ENCODE results near the gene LGALS3BP. TPM values are rescaled to one million over a fixed set of nuclear protein-coding genes. Genes with fewer than 3 reads are reported as not detected.
A peak's percentile ranks its signal among the peaks of the same experiment; 100 is the strongest.
"Not testable (repeated sequence)": the region's sequence is repeated elsewhere in the genome, so short reads cannot be mapped to it uniquely, and the experiment has no call there.

Gene LGALS3BP
- total RNA-seq, 1 donor from 2014 or later = 417 TPM

GRCh38 chr17:78947235-78948149 lies 32.2 kb downstream of the LGALS3BP start:
- H3K27ac ChIP-seq = no peak overlapping the region
- no peak for TF ChIP-seq CTCF (IDR thresholded peaks at IDR 0.05)
- H3K9me3 ChIP-seq = peaks cover 15% of the 10 kb centered on the region
- intact Hi-C loops (cut with DNase I) = no loop called here
- peak; percentile 41 to 68 for ATAC-seq
- H3K4me1 ChIP-seq = peaks cover 5% of the 10 kb centered on the region
- no peaks in the 10 kb centered on the region for H3K36me3 ChIP-seq
- no peaks in the 10 kb centered on the region for H3K27me3 ChIP-seq (ENCODE audit: low read depth)
- no peak for DNase-seq
- H3K4me3 ChIP-seq = no peak overlapping the region

GRCh38 chr17:78946631-78947030 lies 33.1 kb downstream of the LGALS3BP start:
- no peaks in the 10 kb centered on the region for H3K36me3 ChIP-seq
- ATAC-seq (peak in 1 of 2 donors; percentile 21), DNase-seq (no peak)
- intact Hi-C loops (cut with DNase I) = no loop called here
- no peak overlapping the region for H3K4me3 ChIP-seq
- no peak overlapping the region for H3K27ac ChIP-seq
- H3K27me3 ChIP-seq (ENCODE audit: low read depth) = no peaks in the 10 kb centered on the region
- TF ChIP-seq CTCF (IDR thresholded peaks at IDR 0.05) = no peak
- H3K4me1 ChIP-seq = peaks cover 5% of the 10 kb centered on the region
- H3K9me3 ChIP-seq = peaks cover 15% of the 10 kb centered on the region

DNA sequence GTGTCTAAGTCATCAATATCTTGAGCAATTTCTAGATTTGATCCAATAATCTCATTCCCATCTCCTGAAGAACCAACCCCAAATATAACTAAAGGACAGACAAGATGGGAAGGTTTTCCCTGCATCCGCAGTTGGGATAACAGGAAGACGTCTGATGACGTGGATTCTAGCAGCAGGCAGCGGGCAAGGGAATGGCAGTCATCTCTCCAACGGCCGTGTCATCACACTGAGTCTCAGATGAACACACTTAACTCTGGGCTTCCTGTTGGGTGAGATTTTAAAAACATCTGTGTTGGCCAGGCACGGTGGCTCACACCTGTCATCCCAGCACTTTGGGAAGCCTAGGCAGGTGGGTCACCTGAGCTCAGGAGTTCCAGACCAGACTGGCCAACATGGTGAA lies 33.6 kb downstream of the LGALS3BP start:
- DNase-seq = no peak
- no peak overlapping the region for H3K4me3 ChIP-seq
- no peaks in the 10 kb centered on the region for H3K27me3 ChIP-seq (ENCODE audit: low read depth)
- TF ChIP-seq CTCF (IDR thresholded peaks at IDR 0.05) = no peak
- no peak overlapping the region for H3K27ac ChIP-seq
- H3K9me3 ChIP-seq = peaks cover 13% of the 10 kb centered on the region
- no peaks in the 10 kb centered on the region for H3K36me3 ChIP-seq
- peaks cover 5% of the 10 kb centered on the region for H3K4me1 ChIP-seq
- intact Hi-C loops (cut with DNase I) = no loop called here
- ATAC-seq = no peak

DNA sequence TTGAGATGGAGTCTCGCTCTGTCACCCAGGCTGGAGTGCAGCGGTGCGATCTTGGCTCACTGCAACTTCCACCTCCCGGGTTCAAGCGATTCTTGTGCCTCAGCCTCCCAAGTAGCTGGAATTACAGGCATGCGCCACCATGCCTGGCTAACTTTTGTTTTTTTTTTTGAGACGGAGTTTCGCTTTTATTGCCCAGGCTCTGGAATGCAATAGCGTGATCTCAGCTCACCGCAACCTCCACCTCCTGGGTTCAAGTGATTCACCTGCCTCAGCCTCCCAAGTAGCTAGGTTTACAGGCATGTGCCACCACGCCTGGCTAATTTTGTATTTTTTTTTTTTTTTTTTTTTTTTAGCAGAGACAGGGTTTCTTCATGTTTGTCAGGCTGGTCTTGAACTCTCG lies 34.3 kb downstream of the LGALS3BP start:
- H3K4me3 ChIP-seq; H3K27ac ChIP-seq; DNase-seq; H3K36me3 ChIP-seq; intact Hi-C loops (cut with DNase I); H3K4me1 ChIP-seq; ATAC-seq; H3K27me3 ChIP-seq (ENCODE audit: low read depth); H3K9me3 ChIP-seq: not testable (repeated sequence)

GRCh38 chr17:78944956-78945355 lies 34.8 kb downstream of the LGALS3BP start:
- intact Hi-C loops (cut with DNase I) = no loop called here

More at GRCh38 chr17:78944956-78945355, 34.8 kb downstream of the LGALS3BP start:
- no peaks in the 10 kb centered on the region for H3K27me3 ChIP-seq (ENCODE audit: low read depth)
- DNase-seq (no peak), ATAC-seq (no peak)
- no peak overlapping the region for H3K27ac ChIP-seq
- TF ChIP-seq CTCF (IDR thresholded peaks at IDR 0.05) = no peak
- no peak overlapping the region for H3K4me3 ChIP-seq
- H3K9me3 ChIP-seq = peaks cover 3% of the 10 kb centered on the region
- no peaks in the 10 kb centered on the region for H3K36me3 ChIP-seq
- peaks cover 5% of the 10 kb centered on the region for H3K4me1 ChIP-seq

Measured in lower lobe of right lung (tissue), 2 donors.